Renal cortical epithelial cell (primary cell): ENCODE results near the gene NDE1. TPM values are rescaled to one million over a fixed set of nuclear protein-coding genes. Genes with fewer than 3 reads are reported as not detected.
A peak's percentile ranks its signal among the peaks of the same experiment; 100 is the strongest.
"Not testable (repeated sequence)": the region's sequence is repeated elsewhere in the genome, so short reads cannot be mapped to it uniquely, and the experiment has no call there.

Source experiments
- DNase-seq: peaks from one replicate; pipeline ENCODE4 v3.0.0-alpha.2; 2011; ENCODE audit warnings: low read depth
- total RNA-seq: library from RNA; depleted of rRNA; stranded (reverse); fragments of >200 nt; gene quantifications from 2 replicates; pipeline ENCODE4 v1.2.3, GENCODE V29; 2014

Gene NDE1
- total RNA-seq, 1 donor from 2014 or later: 17.3 TPM

DNA sequence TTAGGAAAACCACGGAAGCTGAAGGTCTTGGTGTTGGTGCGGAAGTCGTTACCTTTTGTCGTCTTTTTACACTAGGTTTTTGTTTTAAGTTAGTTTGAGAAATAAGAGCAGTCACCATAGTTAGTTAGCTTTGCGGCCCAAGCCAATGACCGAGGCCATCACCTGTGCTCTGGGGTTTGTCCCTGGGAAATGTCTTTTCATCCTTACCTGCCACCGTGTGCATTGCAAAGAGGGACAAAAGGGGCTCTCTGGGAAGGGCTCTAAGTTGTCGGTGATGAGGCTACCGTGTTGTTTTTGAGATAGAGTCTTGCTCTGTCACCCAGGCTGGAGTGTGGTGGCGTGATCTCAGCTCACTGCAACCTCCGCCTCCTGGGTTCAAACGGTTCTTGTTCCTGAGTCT lies 49.8 kb downstream of the NDE1 start:
- DNase-seq: no peak

- DNase-seq: no peak
Observed at GRCh38 chr16:15701367-15701766, 51.3 kb downstream of the NDE1 start.

GRCh38 chr16:15701975-15702970 lies 52.2 kb downstream of the NDE1 start:
- DNase-seq: peak; percentile 5

DNA sequence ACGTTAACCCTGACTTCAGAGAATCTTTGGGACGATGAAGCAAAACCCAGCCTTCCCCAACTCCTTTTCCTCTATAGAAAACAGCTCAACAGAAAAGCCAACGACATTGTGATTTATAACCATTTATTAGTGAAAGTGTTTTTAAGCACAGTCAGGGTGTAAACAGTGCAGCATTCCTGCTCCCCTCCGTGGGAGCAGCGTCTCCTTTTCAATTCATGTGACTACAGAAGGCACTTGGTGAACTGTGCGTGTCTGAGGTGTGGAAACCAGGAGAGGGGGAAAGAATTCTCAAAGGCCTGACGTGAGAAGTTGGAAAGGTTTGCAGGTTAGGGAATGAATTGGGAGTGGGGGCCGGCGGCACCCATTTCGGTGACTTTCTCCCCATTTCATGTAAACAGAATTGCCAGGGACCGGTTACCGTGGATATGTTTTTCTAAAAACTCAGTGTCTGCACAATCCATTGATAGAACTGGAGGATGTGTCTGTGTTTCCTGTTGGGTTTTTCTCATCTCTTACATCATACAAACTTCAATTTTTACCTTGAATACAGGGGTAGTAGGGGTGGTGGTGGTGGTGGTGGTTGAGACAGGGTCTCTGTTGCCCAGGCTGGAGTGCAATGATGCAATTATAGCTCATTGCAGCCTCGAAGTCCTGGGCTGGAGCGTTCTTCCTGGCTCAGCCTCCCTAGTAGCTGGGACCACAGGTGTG lies 53.1 kb downstream of the NDE1 start:
- DNase-seq: no peak

- peak; percentile 40 for DNase-seq
Observed at GRCh38 chr16:15704545-15704987, 54.5 kb downstream of the NDE1 start.

DNA sequence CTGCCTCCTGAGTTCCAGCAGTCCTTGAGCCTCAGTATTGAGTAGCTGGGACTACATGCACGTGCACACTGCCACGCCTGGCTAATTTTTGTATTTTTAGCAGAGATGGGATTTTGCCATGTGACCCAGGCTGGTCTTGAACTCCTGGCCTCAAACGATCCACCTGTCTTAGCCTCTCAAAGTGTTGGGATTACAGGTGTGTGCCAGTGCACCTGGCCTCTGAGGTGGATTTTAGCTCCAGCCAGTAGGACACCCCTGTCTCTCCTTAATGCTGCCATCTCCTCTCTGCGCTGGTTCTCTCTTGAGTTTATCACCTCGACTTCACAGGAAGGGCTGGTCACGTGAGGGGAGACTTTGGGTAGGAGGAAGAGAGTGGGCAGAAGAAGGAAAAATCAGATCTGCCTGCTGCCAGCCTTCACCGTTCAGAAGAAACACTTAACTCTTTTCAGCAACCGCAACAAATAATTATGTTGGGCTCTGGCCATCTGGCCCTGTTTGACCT lies 55.1 kb downstream of the NDE1 start:
- no peak for DNase-seq

DNA sequence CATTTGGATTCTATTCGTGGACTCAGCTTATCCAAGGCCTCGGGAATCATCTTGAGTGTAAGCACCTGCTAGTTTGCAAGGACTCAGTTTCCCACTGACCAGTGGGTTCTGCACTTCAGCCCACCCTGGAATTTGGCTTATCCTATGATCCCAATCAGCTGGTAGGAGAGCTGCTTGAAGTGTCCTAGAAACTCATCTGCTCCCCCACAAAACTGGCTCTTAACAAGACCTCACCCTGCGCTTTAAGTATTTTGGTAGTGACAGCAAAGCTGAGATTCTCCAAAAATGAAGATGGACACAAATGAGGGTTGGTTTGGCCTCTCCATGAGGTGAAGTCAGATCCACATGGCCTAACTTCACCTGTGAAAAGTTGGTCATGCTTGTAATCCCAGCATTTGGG lies 57.3 kb downstream of the NDE1 start:
- no peak for DNase-seq

GRCh38 chr16:15708096-15708495 lies 58.1 kb downstream of the NDE1 start:
- no peak for DNase-seq

DNA sequence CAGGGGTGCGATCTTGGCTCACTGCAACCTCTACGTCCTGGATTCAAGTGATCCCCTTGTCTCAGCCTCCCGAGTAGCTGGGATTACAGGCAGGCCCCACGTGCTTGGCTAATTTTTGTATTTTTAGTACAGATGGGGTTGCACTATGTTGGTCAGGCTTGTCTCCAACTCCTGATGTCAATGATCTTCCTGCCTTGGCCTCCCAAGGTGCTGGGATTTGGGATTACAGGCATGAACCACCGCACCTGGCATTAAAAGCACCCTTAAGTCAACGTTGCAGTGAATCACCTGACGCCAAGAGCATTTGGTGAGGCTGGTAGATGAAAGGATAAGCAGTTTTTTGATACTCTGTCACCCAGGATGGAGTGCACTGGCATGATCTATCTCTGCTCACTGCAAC lies 59.0 kb downstream of the NDE1 start:
- DNase-seq: no peak

GRCh38 chr16:15714393-15715172 lies 64.5 kb downstream of the NDE1 start:
- DNase-seq: no peak

GRCh38 chr16:15715221-15715620 lies 65.2 kb downstream of the NDE1 start:
- DNase-seq: no peak

- DNase-seq: no peak
Observed at GRCh38 chr16:15716694-15717447, 66.8 kb downstream of the NDE1 start.

- no peak for DNase-seq
Observed at GRCh38 chr16:15721018-15721417, 71.0 kb downstream of the NDE1 start.

- DNase-seq: no peak
Observed at GRCh38 chr16:15723808-15724207, 73.8 kb downstream of the NDE1 start.

DNA sequence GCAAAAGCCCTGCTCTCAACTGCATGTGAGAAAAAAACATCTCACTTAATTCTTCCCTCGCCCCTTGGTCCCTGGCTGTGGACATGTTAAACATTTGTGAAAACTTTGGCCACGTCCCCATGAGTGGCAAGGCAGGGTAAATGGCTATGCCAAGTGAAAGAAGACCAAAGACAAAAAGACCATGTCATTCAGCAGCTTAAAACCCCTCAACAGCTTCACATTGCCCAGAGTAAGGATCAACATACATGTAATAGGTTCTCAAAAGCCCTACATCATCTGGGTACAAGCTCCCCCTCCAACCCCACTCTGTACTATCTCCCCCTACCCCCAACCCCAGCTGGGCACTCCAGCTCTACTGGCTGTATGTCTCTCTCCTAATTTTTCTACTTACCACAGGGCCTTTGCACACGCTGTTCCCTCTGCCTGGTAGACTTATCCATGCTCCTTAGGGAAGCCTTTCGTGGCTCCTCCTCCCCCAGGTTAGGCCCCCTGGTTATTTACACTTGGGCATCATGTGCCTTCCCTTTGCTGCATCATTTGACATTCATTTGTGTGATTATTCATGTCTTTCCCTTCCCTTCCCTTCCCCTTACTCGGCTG lies 75.7 kb downstream of the NDE1 start:
- DNase-seq: no peak

DNA sequence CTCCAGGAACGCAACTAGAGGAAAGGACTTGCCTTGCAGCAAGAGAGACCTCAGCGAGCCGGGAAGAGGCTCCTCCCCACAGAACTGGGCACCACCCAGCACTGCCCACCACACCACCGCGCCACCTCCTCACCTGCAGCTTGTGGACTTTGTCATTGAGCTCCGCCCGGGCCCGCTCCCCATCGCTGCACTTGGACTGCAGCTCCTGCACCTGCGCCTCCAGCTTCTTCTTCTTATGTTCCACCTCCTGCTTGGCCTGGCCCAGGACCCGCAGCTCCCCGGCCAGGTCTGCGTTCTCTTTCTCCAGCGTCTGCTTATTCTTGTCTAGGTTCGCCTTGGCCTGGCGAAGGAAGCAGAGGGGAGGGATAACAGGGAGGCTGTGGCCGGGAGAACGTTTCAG lies 76.7 kb downstream of the NDE1 start:
- no peak for DNase-seq

GRCh38 chr16:15727697-15728096 lies 77.7 kb downstream of the NDE1 start:
- not testable (repeated sequence) for DNase-seq

DNA sequence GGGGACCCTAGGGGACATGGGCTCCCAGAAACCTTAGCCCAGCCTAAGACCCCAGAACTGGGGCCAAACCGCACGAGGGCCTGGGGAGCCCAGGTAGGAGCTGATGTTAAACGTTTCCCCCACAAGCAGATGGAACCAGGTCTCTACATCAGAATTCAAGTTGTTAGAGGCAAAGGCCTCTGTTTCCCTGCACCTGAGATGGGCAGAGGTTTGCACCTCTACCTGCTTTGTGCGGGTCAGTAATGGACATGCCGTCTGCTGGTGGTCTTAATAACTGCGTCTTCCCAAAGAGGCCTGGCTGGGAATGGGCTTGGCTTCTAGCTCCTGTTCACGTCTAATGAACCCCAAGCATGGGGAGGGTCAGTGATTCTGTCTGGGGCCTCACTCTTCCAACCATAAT lies 79.1 kb downstream of the NDE1 start:
- no peak for DNase-seq

GRCh38 chr16:15732416-15732815 lies 82.4 kb downstream of the NDE1 start:
- no peak for DNase-seq

DNA sequence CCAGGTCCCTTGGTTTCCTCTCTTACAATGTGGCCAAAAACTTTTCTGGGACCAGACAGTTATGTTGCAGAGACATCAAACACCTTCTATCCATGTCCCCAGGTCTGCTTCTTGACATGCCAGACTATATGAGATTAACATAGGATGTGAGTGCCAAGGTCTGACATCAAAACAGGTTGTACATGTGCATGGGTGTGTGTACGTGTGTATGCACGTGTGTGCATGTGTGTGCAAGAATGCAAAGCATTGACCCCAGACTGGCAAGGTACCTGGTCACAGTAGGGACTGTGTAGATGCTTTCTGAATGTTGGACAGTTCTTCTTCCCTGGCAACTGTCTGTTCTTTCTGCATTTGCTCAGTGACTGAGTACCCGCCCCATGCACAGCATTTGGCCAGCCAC lies 85.6 kb downstream of the NDE1 start:
- no peak for DNase-seq

DNA sequence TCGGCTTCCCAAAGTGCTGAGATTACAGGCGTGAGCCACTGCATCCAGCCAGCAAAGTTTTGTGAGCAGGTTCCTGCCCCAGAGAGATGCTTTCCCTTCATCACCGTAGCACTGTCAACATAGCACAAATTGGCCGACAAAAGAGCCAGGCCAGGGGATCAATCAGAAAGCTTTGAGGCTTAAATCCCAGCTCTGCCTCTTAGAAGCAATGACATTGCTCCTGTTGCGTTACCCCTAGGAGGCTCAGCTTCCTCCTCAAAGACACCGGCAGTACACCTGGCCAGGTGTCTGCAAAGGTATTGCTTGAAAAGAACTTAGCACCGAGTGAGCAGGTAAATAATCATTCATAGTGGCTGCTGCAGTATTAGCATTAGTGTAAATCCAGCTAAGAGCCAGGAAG lies 86.5 kb downstream of the NDE1 start:
- DNase-seq: no peak
